CD4-positive, alpha-beta T cell (primary cell): ENCODE data around the gene CXCL14. TPM values are rescaled to one million over a fixed set of nuclear protein-coding genes. Genes with fewer than 3 reads are reported as not detected.

Source experiments
- ATAC-seq: fragments of 200-7000 bp; cut with Tn5 transposase; one replicate; pipeline ENCODE4 v1.10.0; 2022; ENCODE audit warnings: mild to moderate bottlenecking; ENCODE audit not compliant: poor library complexity
- CTCF ChIA-PET: fragments of 350-600 bp; sonication (Branson Sonifier 250); formaldehyde crosslinking; loops from one replicate; lab custom pipeline; 2021; ENCODE audit warnings: antibody characterized with exemption, inconsistent platforms; lab: Charles Lee
- POLR2A ChIA-PET: fragments of 350-600 bp; sonication (Branson Sonifier 250); formaldehyde crosslinking; loops from one replicate; lab custom pipeline; 2021; ENCODE audit warnings: antibody characterized with exemption, inconsistent platforms; lab: Charles Lee
- DNase-seq, 14 experiments: peaks; one replicate each; pipeline ENCODE4 v3.0.0-alpha.2; 2013 to 2020; ENCODE audit warnings: mixed read lengths in 2 of 14
- H3K27ac ChIP-seq, 2 donors: one replicate each; pipeline versions ENCODE4 v1.5.1 to v1.7.0; 2013; ENCODE audit warnings: low read length in 2 of 2, low read depth in 1 of 2, mild to moderate bottlenecking in 1 of 2
- H3K27me3 ChIP-seq, 2 experiments: 1 replicate in 1 of 2; 2 replicates in 1 of 2; pipeline versions ENCODE4 v1.6.1 to v1.7.0; 2013; ENCODE audit warnings: low read length in 2 of 2, control low read depth in 1 of 2, mild to moderate bottlenecking in 1 of 2, moderate library complexity in 1 of 2; ENCODE audit not compliant: insufficient read depth in 2 of 2, control insufficient read depth in 1 of 2
- H3K36me3 ChIP-seq: one replicate; pipeline ENCODE4 v1.6.1; 2013; ENCODE audit warnings: low read length, control low read depth; ENCODE audit not compliant: insufficient read depth
- H3K4me1 ChIP-seq: one replicate; pipeline ENCODE4 v1.6.1; 2013; ENCODE audit warnings: low read length, control low read depth; ENCODE audit not compliant: insufficient read depth
- H3K4me3 ChIP-seq: one replicate; pipeline ENCODE4 v1.5.1; 2013; ENCODE audit warnings: mild to moderate bottlenecking, low read length, moderate library complexity
- H3K9me3 ChIP-seq, 2 experiments: 1 replicate in 1 of 2; 2 replicates in 1 of 2; pipeline versions ENCODE4 v1.6.1 to v1.7.0; 2013; ENCODE audit warnings: low read length in 2 of 2, mild to moderate bottlenecking in 2 of 2, control low read depth in 1 of 2, moderate library complexity in 1 of 2; ENCODE audit not compliant: control insufficient read depth in 1 of 2, insufficient read depth in 1 of 2
- H3K27ac Mint-ChIP-seq: one replicate; pipeline ENCODE4 v1.8.0; 2020; ENCODE audit warnings: mixed read lengths
- H3K27me3 Mint-ChIP-seq: one replicate; pipeline ENCODE4 v1.8.0; 2021; ENCODE audit warnings: mixed read lengths
- H3K36me3 Mint-ChIP-seq: one replicate; pipeline ENCODE4 v1.8.0; 2021; ENCODE audit warnings: low read depth, mixed read lengths
- H3K4me1 Mint-ChIP-seq: one replicate; pipeline ENCODE4 v1.8.0; 2021; ENCODE audit warnings: low read depth, mixed read lengths
- H3K4me3 Mint-ChIP-seq: one replicate; pipeline ENCODE4 v1.8.0; 2020; ENCODE audit warnings: mild to moderate bottlenecking, mixed read lengths
- H3K9me3 Mint-ChIP-seq: one replicate; pipeline ENCODE4 v1.8.0; 2020; ENCODE audit warnings: mixed read lengths
- intact Hi-C, 2 experiments: fragments of 100-400 bp; cut with DNase I in 1 of 2; cut with micrococcal nuclease in 1 of 2; formaldehyde crosslinking; loops; one replicate each; pipeline versions ENCODE4 v1.15.1 to v1.9.0; 2023 to 2025; cut with DNase I, micrococcal nuclease
- total RNA-seq, 174 experiments: library from RNA in 2 of 174; stranded (reverse) in 2 of 174; gene quantifications; one replicate each; pipeline ENCODE4 v1.2.3 and lab custom pipeline; 2021 to 2026
- TF ChIP-seq, protein P1 (sequence below): fragments of 200-600 bp; IDR thresholded peaks from one replicate; pipeline ENCODE4 v1.8.0; 2022; ENCODE audit warnings: antibody characterized with exemption, mild to moderate bottlenecking

The CXCL14 gene
- total RNA-seq, 2 experiments from 2014 or later = not detected

GRCh38 chr5:135543485-135544304 lies 35.1 kb downstream of the CXCL14 start:
- peaks cover 92% of the 10 kb centered on the region for H3K27me3 Mint-ChIP-seq
- intact Hi-C loops = no loop called here
- Histone ChIP-seq H3K27me3 (peaks cover 68 to 94% of the 10 kb centered on the region in 2 experiments), H3K36me3 (no peaks in the 10 kb centered on the region), H3K27ac (no peak overlapping the region), H3K4me1 (peaks cover 17% of the 10 kb centered on the region), H3K9me3 (peaks cover 0 to 11% of the 10 kb centered on the region in 2 experiments), H3K4me3 (peak overlapping the region; percentile 45)
- DNase-seq = no peak
- ChIA-PET POLR2A (no interaction called here), CTCF (no interaction called here)
- no peak for ATAC-seq
- H3K9me3 Mint-ChIP-seq = no peaks in the 10 kb centered on the region
- H3K36me3 Mint-ChIP-seq = no peaks in the 10 kb centered on the region
- TF ChIP-seq, protein P1, sequence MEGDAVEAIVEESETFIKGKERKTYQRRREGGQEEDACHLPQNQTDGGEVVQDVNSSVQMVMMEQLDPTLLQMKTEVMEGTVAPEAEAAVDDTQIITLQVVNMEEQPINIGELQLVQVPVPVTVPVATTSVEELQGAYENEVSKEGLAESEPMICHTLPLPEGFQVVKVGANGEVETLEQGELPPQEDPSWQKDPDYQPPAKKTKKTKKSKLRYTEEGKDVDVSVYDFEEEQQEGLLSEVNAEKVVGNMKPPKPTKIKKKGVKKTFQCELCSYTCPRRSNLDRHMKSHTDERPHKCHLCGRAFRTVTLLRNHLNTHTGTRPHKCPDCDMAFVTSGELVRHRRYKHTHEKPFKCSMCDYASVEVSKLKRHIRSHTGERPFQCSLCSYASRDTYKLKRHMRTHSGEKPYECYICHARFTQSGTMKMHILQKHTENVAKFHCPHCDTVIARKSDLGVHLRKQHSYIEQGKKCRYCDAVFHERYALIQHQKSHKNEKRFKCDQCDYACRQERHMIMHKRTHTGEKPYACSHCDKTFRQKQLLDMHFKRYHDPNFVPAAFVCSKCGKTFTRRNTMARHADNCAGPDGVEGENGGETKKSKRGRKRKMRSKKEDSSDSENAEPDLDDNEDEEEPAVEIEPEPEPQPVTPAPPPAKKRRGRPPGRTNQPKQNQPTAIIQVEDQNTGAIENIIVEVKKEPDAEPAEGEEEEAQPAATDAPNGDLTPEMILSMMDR = no peak
- peaks cover 16% of the 10 kb centered on the region for H3K4me1 Mint-ChIP-seq
- H3K27ac Mint-ChIP-seq = no peak overlapping the region
- H3K4me3 Mint-ChIP-seq = peak overlapping the region; percentile 81

DNA sequence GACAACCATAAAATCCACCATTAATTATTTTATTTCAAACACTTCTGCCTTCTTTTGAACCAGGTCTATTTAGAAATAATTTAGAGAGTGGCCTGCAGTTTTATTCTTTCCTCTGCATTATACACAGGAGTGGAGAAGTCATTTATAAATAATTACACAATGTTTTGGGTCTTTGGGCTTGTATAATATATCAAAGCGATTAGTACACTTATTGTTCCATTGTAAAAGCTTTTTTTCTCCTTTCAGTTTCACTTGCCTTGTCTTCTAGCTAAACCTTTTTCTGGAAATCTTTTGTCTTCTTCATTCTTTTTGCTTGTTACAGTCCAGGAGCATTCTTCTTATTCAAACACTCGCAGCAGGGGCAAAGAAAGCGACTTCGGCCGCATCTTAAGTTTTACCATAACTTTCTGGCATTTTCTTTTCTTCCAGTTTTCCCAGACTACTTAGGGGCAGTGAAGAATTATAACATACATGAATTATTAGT lies 35.7 kb downstream of the CXCL14 start:
- Histone ChIP-seq H3K27ac (no peak overlapping the region), H3K9me3 (peaks cover 0 to 11% of the 10 kb centered on the region in 2 experiments), H3K4me1 (peaks cover 17% of the 10 kb centered on the region), H3K27me3 (peaks cover 73 to 94% of the 10 kb centered on the region in 2 experiments), H3K4me3 (peak overlapping the region; percentile 45), H3K36me3 (no peaks in the 10 kb centered on the region)
- Mint-ChIP-seq H3K4me1 (peaks cover 16% of the 10 kb centered on the region), H3K27ac (no peak overlapping the region), H3K9me3 (no peaks in the 10 kb centered on the region), H3K4me3 (peak overlapping the region; percentile 65), H3K27me3 (peaks cover 92% of the 10 kb centered on the region), H3K36me3 (no peaks in the 10 kb centered on the region)
- DNase-seq (no peak), ATAC-seq (no peak)
- TF ChIP-seq, protein P1 = no peak
- POLR2A ChIA-PET = no interaction called here
- intact Hi-C loops = no loop called here
- CTCF ChIA-PET = no interaction called here

DNA sequence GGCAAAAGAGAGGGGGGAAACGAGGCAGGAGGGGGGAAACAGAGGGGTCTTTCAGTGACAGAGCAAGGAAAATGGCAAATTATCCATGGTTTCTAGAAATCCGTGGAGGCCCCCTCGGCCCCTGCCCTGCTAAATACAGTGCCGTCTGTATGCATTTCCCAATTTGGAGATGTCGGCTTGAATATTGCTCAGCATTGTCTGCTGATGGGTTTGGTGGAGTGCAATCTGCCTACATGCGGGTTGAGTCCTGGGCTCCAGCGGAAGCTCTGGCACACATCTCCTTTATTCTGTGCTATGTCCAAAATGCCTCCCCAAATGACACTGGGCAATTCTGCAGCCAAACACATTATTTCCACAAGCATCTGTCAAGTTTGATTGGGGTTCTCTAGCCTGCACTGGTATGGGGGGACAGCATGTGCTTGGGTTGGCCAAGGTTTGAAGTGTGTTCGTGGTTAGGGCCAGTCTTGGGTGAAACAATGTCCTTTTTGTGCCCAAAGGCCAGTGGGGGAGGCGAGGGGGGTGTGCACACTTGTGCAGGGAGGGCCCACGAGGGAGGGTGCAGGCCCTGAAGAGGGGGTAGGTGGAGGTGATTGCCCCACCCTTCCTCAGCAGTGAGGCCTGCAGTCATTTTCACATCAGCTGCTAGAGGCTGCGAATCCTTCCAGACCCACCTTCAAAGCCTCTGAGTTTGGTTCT lies 36.8 kb downstream of the CXCL14 start:
- Histone ChIP-seq H3K9me3 (peaks cover 0 to 11% of the 10 kb centered on the region in 2 experiments), H3K4me3 (no peak overlapping the region), H3K27ac (no peak overlapping the region), H3K36me3 (no peaks in the 10 kb centered on the region), H3K4me1 (peaks cover 17% of the 10 kb centered on the region), H3K27me3 (peaks cover 76 to 89% of the 10 kb centered on the region in 2 experiments)
- no peak overlapping the region for H3K27ac Mint-ChIP-seq
- H3K36me3 Mint-ChIP-seq = no peaks in the 10 kb centered on the region
- ATAC-seq = no peak
- peaks cover 16% of the 10 kb centered on the region for H3K4me1 Mint-ChIP-seq
- TF ChIP-seq, protein P1 = no peak
- ChIA-PET POLR2A (no interaction called here), CTCF (no interaction called here)
- intact Hi-C loops = no loop called here
- peaks cover 94% of the 10 kb centered on the region for H3K27me3 Mint-ChIP-seq
- no peak for DNase-seq
- no peaks in the 10 kb centered on the region for H3K9me3 Mint-ChIP-seq
- H3K4me3 Mint-ChIP-seq = peak overlapping the region; percentile 53
